Glutamatergic neuron (in vitro differentiated cells): ENCODE results near the gene CSRNP3. TPM values are rescaled to one million over a fixed set of nuclear protein-coding genes. Genes with fewer than 3 reads are reported as not detected.

Experiments
- DNase-seq: peaks from one replicate; pipeline ENCODE4 v3.0.0; 2022
- H3K27ac Mint-ChIP-seq: one replicate; pipeline ENCODE4 v1.8.0; 2020; ENCODE audit warnings: mild to moderate bottlenecking, mixed read lengths, inconsistent platforms; ENCODE audit not compliant: unreplicated experiment
- H3K27me3 Mint-ChIP-seq: one replicate; pipeline ENCODE4 v1.8.0; 2020; ENCODE audit warnings: mild to moderate bottlenecking, moderate library complexity, mixed read lengths, inconsistent platforms; ENCODE audit not compliant: unreplicated experiment
- H3K36me3 Mint-ChIP-seq: one replicate; pipeline ENCODE4 v1.8.0; 2020; ENCODE audit warnings: mild to moderate bottlenecking, mixed read lengths, inconsistent platforms; ENCODE audit not compliant: unreplicated experiment
- H3K4me1 Mint-ChIP-seq: one replicate; pipeline ENCODE4 v1.8.0; 2020; ENCODE audit warnings: mild to moderate bottlenecking, low read depth, mixed read lengths, inconsistent platforms; ENCODE audit not compliant: unreplicated experiment
- H3K4me3 Mint-ChIP-seq: one replicate; pipeline ENCODE4 v1.8.0; 2020; ENCODE audit warnings: mild to moderate bottlenecking, mixed read lengths, inconsistent platforms; ENCODE audit not compliant: unreplicated experiment
- H3K9me3 Mint-ChIP-seq: one replicate; pipeline ENCODE4 v1.8.0; 2020; ENCODE audit warnings: mild to moderate bottlenecking, moderate library complexity, mixed read lengths, inconsistent platforms; ENCODE audit not compliant: unreplicated experiment
- total RNA-seq: library from RNA; stranded (reverse); fragmentation: NEBNext Ultra II Directional; extraction: Animal tissue kit (Norgen Biotek cat#: 25700); gene quantifications from one replicate; pipeline ENCODE4 v1.2.1, GENCODE V29; 2021; ENCODE audit not compliant: unreplicated experiment
- TF ChIP-seq, protein P1 (sequence below): fragments of 200-600 bp; sonication (generic); IDR thresholded peaks from one replicate; pipeline ENCODE4 v1.5.0; 2021; ENCODE audit not compliant: partially characterized antibody, unreplicated experiment

Gene CSRNP3
- total RNA-seq, 1 donor from 2014 or later = 23.0 TPM

GRCh38 chr2:165452327-165452726, 17.2 kb upstream of the CSRNP3 start:
- Mint-ChIP-seq H3K36me3 (no peaks in the 10 kb centered on the region), H3K27me3 (no peaks in the 10 kb centered on the region), H3K4me1 (no peaks in the 10 kb centered on the region), H3K9me3 (peaks cover 2% of the 10 kb centered on the region), H3K4me3 (no peak overlapping the region), H3K27ac (no peak overlapping the region)
- DNase-seq = no peak
- TF ChIP-seq, protein P1, sequence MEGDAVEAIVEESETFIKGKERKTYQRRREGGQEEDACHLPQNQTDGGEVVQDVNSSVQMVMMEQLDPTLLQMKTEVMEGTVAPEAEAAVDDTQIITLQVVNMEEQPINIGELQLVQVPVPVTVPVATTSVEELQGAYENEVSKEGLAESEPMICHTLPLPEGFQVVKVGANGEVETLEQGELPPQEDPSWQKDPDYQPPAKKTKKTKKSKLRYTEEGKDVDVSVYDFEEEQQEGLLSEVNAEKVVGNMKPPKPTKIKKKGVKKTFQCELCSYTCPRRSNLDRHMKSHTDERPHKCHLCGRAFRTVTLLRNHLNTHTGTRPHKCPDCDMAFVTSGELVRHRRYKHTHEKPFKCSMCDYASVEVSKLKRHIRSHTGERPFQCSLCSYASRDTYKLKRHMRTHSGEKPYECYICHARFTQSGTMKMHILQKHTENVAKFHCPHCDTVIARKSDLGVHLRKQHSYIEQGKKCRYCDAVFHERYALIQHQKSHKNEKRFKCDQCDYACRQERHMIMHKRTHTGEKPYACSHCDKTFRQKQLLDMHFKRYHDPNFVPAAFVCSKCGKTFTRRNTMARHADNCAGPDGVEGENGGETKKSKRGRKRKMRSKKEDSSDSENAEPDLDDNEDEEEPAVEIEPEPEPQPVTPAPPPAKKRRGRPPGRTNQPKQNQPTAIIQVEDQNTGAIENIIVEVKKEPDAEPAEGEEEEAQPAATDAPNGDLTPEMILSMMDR = no peak

- Mint-ChIP-seq H3K9me3 (peaks cover 2% of the 10 kb centered on the region), H3K27me3 (no peaks in the 10 kb centered on the region), H3K4me3 (no peak overlapping the region), H3K4me1 (no peaks in the 10 kb centered on the region), H3K36me3 (no peaks in the 10 kb centered on the region), H3K27ac (no peak overlapping the region)
- no peak for DNase-seq
- TF ChIP-seq, protein P1 = no peak
Observed at GRCh38 chr2:165453561-165454094, 15.9 kb upstream of the CSRNP3 start.

DNA sequence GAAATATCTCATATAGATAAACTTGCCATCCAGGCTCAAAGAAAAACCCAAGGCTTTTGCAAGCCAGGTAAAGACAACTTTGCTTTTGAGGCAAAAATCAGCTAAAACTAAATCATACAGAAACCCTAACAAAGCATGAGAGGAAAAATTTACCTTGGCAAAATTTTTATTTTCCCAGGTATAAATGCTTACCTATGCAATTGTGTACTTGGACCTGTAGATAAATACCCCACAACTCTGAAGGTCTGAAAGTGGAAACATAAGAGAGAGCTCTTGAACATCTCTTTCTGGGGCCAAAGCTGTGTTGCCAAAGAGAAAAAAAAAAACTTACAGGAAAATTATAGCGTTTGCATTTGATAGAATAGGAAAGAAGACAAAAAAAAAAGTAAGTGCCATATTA, 14.6 kb upstream of the CSRNP3 start:
- no peak overlapping the region for H3K4me3 Mint-ChIP-seq
- no peak overlapping the region for H3K27ac Mint-ChIP-seq
- TF ChIP-seq, protein P1 = no peak
- H3K27me3 Mint-ChIP-seq = no peaks in the 10 kb centered on the region
- peaks cover 6% of the 10 kb centered on the region for H3K4me1 Mint-ChIP-seq
- H3K36me3 Mint-ChIP-seq = no peaks in the 10 kb centered on the region
- peaks cover 2% of the 10 kb centered on the region for H3K9me3 Mint-ChIP-seq
- DNase-seq = no peak

DNA sequence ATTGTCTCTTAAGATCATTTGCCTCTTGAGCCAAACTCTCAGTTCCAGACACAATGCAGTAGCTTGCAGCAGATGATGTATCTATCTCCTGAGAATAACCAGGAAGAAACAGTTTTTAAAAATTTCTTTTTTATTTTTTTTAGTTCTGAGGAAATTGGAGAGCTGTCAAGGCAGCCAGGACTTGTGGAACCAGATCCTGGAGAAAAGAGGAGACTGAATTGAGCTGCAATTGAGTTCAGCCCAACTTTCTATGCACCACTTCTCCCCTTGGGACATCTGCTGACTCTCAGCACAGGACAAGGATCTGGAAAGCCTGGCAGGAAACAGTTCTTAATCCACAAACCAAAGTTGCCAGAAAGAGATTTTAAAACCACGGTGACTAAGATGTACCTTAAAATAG, 13.5 kb upstream of the CSRNP3 start:
- Mint-ChIP-seq H3K4me3 (no peak overlapping the region), H3K36me3 (no peaks in the 10 kb centered on the region), H3K4me1 (peaks cover 8% of the 10 kb centered on the region), H3K27ac (no peak overlapping the region), H3K9me3 (peaks cover 2% of the 10 kb centered on the region), H3K27me3 (no peaks in the 10 kb centered on the region)
- TF ChIP-seq, protein P1 = no peak
- DNase-seq = no peak

DNA sequence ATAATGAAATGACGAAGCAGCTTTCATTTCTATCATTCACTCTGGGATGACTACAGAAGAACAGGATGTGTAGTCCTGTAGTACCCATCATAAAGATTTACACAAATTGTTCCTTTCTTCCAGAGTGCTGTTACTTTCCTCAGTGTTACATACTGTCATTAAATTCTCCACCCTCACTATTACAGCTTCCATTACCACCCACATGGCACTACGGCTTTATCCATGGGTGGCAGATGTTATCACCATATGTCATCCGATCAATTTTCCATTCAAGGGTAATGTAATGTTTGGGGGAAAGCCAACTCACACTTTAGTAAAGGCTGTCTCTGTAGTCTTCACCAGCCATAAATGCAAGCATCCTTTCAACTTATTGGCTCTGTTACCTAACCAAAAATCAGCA, 7.1 kb upstream of the CSRNP3 start:
- peak overlapping the region; percentile 97 for H3K27ac Mint-ChIP-seq
- peaks cover 42% of the 10 kb centered on the region for H3K4me1 Mint-ChIP-seq
- TF ChIP-seq, protein P1 = no peak
- H3K36me3 Mint-ChIP-seq = no peaks in the 10 kb centered on the region
- peak overlapping the region; percentile 58 for H3K4me3 Mint-ChIP-seq
- H3K9me3 Mint-ChIP-seq = peaks cover 9% of the 10 kb centered on the region
- peaks cover 8% of the 10 kb centered on the region for H3K27me3 Mint-ChIP-seq
- no peak for DNase-seq
